CMK (cell line): ENCODE measurements around the gene KRT6B.
"Not testable (repeated sequence)": the region's sequence is repeated elsewhere in the genome, so short reads cannot be mapped to it uniquely, and the experiment has no call there.

ENCODE experiments used
- DNase-seq: peaks from one replicate; pipeline ENCODE4 v3.0.0-alpha.2; 2010; ENCODE audit warnings: low read depth

Gene KRT6B

GRCh38 chr12:52413202-52413601 lies 38.7 kb downstream of the KRT6B start:
- no peak for DNase-seq

DNA sequence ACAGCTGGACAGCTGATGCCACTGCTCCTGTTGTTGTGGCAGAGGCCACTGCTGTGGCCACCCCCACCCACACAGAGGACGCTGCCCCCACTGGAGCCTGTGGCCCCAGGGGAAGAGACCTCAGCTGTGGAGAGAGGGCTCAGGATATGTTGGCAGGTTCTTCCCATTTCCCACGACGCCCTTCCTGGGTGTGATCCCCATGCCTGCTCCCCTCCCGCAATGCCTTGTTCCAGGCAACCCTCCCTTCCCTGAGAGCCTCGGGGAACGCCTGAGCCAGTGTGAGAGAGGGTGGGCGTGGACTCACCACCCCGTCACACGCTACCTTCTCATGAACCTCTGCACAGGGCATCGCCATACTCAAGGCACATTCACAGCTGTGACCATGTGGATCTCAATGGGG lies 40.1 kb downstream of the KRT6B start:
- no peak for DNase-seq

DNA sequence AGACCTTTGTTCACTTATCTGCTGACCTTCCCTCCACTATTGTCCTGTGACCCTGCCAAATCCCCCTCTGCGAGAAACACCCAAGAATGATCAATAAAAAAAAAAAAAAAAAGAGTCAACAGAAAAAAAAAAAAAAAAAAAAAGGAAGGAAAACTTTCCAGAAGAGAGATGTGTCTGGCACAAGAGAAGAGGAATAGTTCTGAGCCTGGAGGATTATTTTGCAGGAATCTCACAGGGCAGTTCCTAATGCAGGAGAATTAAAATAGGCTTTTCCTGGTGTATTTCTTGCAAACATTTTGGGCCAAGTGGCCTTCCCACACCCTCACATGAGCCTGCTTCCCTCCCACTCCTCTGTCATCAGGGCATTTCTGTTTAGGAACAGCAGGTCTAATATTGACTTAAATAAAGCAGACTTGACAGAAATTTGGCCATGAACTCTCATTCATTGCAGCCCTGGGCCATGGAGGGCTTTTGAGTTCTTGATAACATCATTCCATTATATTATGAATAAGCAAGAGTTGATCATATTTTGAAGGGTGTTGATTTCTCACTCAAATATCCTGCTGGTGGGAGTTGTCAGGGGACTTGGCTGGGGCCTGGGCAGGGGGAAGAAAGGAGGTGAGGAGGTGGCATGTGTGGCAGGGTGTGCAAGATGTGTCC lies 41.2 kb downstream of the KRT6B start:
- not testable (repeated sequence) for DNase-seq

DNA sequence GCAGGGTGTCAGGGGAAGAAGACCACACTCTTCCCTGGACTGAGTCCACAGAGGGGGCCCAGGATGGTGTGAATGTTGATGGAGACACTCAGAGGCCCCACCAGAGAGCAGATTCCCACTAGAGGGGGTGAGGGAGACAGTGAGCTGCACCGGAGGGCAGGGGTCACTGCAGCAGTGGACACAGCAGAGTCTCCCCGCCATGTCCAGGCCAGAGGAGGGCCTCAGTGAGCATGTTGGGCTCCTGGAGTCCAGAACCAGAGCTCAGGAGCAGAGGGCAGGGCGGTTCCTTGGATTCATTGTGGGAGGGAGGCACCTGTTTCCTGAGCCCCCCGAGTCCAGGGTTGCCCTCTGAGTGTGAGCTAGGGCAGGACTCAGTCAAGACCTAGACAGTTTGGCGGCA lies 44.0 kb downstream of the KRT6B start:
- DNase-seq, result no peak

- no peak for DNase-seq
Observed at GRCh38 chr12:52405922-52406385, 46.0 kb downstream of the KRT6B start, which contains the start of gene KRT82. Gene KRT82 (minus strand): TSS chr12:52406335. CDS start chr12:52406277, 58 bp downstream.

DNA sequence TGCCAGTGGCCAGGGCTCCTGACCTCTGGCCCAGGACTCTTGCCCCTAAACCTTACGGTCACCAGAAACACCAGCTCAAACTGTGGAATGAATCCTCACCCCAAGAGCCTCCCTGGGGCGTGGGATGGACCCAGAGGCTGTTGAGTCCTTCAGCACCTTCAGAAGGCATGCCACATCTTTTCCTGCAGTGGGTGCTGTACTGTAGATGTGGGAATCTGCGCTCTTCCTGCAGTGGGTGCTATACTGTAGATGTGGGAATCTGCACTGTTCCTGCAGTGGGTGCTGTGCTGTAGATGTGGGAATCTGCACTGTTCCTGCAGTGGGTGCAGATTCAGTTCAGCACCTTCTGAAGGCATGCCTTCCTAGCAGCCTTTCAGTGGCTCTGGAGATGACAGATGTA lies 47.0 kb downstream of the KRT6B start:
- no peak for DNase-seq

DNA sequence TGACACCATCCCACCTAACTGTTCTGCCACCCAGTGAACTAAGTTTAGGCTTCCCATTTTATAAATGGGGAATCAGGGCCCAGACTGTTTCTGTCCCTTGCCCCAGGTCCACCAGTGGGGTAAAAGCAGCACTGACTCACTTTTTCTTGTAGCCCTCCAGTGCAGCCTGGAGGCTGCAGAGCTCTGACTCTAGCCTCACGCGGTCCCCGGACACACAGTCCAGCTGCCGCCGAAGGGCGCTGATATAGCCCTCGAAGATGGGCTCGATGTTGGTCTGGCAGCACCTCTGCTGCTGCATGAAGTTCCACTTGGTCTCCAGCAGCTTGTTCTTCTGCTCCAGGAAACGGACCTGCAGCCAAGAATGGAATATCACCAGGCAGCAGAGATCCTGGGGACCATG lies 48.4 kb downstream of the KRT6B start:
- no peak for DNase-seq

- no peak for DNase-seq
Observed at GRCh38 chr12:52402873-52403540, 48.9 kb downstream of the KRT6B start.

DNA sequence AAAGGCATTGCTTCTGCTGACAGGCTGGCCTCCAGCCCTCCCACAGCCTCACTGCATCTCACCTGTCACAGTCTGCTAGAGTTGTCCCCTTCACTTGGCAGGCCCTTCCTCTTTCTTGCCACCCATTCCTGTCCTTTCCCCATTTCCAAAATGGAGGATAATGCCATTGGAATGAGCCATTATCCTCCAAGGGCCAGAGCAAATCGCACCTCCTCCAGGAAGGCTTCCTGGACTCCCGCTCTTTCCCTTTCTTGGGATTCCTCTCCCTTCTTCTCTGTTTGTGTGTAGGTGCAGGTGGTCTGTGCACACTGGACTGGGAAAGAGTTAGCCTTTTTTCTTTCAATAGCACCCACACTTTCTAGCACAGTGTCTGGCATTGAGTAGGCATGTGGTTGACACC lies 49.6 kb downstream of the KRT6B start:
- no peak for DNase-seq

GRCh38 chr12:52401926-52402325 lies 50.0 kb downstream of the KRT6B start:
- no peak for DNase-seq

DNA sequence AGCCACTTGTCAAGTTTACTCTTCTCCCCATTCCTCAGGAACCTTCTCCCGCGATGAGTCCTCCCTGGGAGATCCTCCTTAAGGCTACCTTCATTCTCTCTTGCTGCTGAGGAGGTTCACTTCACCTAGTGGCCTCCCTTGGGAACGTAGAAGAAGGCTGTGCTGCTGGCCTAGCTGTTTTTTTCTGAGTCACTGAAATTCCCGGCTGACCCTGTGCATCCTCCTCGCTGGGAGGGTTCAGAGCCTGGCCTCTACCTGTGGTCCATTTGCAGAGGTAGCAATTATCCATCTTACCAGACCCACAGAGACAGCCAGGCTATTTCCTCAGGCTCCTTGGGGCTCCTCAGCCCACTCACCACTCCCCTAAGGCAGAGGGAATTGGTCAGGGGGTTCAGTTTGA lies 50.4 kb downstream of the KRT6B start:
- no peak for DNase-seq

GRCh38 chr12:52400906-52401305 lies 51.0 kb downstream of the KRT6B start:
- DNase-seq, result no peak

DNA sequence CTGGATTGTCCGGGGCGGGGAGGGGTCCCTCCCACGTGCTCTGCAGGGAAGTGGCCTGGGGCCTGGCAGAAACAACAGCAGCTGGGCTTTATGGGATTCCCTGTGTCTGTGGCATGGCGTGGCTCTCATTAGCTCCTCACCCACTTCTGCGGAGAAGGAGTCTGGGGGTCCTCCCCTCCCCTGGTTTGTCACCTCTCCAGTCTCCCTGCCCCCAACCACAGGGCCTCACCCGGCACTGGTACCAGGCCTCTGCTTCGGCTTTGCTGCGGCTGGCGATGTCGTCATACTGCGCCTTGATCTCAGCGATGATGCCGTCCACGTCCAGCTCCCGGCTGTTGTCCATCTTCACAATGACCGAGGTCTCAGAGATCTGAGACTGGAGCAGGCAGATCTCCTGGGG lies 52.2 kb downstream of the KRT6B start:
- no peak for DNase-seq

DNA sequence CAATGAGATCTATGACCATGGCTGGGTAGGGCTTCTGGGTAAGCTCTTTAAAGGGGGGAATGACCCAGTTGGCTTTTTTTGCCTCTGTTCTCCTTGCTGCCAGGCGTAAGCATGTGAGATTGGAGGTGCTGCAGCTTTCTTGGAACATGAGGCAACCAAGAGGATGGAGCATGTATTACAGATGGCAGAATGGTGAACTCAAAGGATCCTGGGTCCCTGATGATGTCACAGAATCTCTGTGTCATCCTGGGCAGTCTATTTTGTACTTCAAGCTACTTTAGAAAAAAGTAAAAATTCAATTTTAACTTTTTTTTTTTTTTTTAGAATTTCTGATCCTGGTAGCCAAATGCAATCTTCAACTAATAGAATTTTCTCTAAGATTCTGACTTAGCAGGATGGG lies 53.8 kb downstream of the KRT6B start:
- DNase-seq, result no peak

DNA sequence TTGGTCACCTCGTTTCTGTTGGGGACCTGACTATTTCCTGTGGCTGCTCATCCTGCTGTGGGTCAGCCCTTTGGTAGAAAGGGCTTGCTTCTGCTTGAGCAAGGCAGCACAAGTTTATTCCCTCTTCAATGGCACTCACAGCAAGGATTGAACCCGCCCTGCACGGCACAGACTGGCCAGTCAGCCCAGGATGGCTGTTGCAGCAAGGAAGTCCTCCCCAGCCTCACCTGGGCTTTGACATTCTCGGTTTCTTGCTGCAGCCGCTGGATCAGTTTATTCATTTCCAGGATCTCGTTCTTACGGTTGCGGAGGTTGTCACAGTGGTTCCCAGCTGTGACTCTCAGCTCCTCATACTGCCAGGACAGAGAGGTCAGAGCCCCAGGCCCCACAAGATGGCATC lies 55.3 kb downstream of the KRT6B start:
- DNase-seq, result no peak
